SK-N-MC (cell line): ENCODE results near the gene PARD6B.
"Not testable (repeated sequence)": the region's sequence is repeated elsewhere in the genome, so short reads cannot be mapped to it uniquely, and the experiment has no call there.

Experiments used
- DNase-seq: peaks from one replicate; pipeline ENCODE4 v3.0.0-alpha.2; 2011; ENCODE audit warnings: low read depth, low spot score
- H3K27ac ChIP-seq: fragments of 200-600 bp; sonication (generic); 2 replicates; pipeline ENCODE4 v1.5.1; 2016; ENCODE audit warnings: mixed run types
- H3K36me3 ChIP-seq: fragments of 200-600 bp; sonication (generic); 2 replicates; pipeline ENCODE4 v1.6.1; 2017; ENCODE audit warnings: antibody characterized with exemption, low read length, mixed read lengths; ENCODE audit not compliant: insufficient read depth
- H3K4me3 ChIP-seq: fragments of 200-600 bp; sonication (generic); 2 replicates; pipeline ENCODE4 v1.5.1; 2016
- H3K9ac ChIP-seq: fragments of 200-600 bp; sonication (generic); 2 replicates; pipeline ENCODE4 v1.8.0; 2017; ENCODE audit warnings: mixed run types, mixed read lengths; ENCODE audit not compliant: insufficient read length
- H3K9me3 ChIP-seq: fragments of 200-600 bp; sonication (generic); 2 replicates; pipeline ENCODE4 v1.6.1; 2017; ENCODE audit warnings: low read depth, mild to moderate bottlenecking, antibody characterized with exemption, low read length, moderate library complexity, mixed read lengths
- EZH2 ChIP-seq: fragments of 200-600 bp; sonication (generic); IDR thresholded peaks from one replicate; pipeline ENCODE4 v1.6.1; 2017; ENCODE audit warnings: antibody characterized with exemption
- FOXP2 ChIP-seq: optimal IDR thresholded peaks from 2 replicates; pipeline ENCODE3; 2011; ENCODE audit warnings: mild to moderate bottlenecking, moderate library complexity; ENCODE audit not compliant: insufficient read depth; ENCODE audit errors: extremely low read length, control extremely low read depth
- POLR2AphosphoS5 ChIP-seq: IDR thresholded peaks from 2 replicates; pipeline ENCODE4 v1.6.1; 2012; ENCODE audit warnings: mild to moderate bottlenecking, low read depth, low read length, borderline replicate concordance

Gene PARD6B

GRCh38 chr20:50772420-50773185 lies 41.2 kb downstream of the PARD6B start:
- H3K4me3 ChIP-seq: no peak overlapping the region
- no peaks in the 10 kb centered on the region for H3K36me3 ChIP-seq
- DNase-seq: no peak
- H3K27ac ChIP-seq: peak overlapping the region; percentile 75
- no peaks in the 10 kb centered on the region for H3K9me3 ChIP-seq
- H3K9ac ChIP-seq: no peak overlapping the region
- TF ChIP-seq FOXP2 (no peak), POLR2AphosphoS5 (no peak), EZH2 (no peak)

GRCh38 chr20:50774515-50774914 lies 43.1 kb downstream of the PARD6B start:
- no peak for DNase-seq
- Histone ChIP-seq H3K9ac (no peak overlapping the region), H3K27ac (peak overlapping the region; percentile 88), H3K36me3 (no peaks in the 10 kb centered on the region), H3K9me3 (no peaks in the 10 kb centered on the region), H3K4me3 (no peak overlapping the region)
- TF ChIP-seq POLR2AphosphoS5: no peak
- no peak for TF ChIP-seq EZH2
- TF ChIP-seq FOXP2: no peak

DNA sequence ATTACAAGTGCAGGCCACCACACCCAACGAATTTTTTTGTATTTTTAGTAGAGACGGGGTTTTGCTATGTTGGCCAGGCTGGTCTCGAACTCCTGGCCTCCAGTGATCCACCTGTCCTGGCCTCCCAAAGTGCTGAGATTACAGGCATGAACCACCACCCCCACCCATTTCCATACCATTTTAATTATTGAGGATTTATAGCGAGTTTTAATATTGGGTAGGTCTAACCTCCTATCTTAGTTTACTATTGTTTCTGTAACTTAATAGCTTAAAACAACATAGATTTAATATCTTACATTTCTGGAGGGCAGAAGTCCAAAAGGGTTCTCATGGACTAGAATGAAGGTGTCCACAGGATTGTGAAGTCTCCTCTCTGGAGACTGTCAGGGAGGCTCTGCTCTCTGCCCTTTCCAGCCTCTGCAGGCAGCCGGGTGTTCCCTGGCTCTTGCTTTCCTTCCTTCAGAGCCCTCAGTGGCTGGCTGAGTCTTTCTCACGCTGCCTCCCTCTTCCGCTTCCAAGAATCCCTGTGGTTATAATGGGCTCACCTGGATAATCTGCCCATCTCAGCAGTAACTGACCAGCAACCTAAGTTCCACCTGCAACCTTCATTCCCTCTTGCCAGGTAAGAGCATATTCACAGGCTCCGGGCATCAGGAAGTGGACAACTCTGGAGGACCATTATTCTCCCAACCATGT lies 44.9 kb downstream of the PARD6B start:
- DNase-seq: no peak
- no peaks in the 10 kb centered on the region for H3K9me3 ChIP-seq
- H3K9ac ChIP-seq: peak overlapping the region; percentile 70
- no peaks in the 10 kb centered on the region for H3K36me3 ChIP-seq
- H3K27ac ChIP-seq: peak overlapping the region; percentile 99
- TF ChIP-seq FOXP2: no peak
- no peak for TF ChIP-seq EZH2
- TF ChIP-seq POLR2AphosphoS5: no peak
- no peak overlapping the region for H3K4me3 ChIP-seq

- TF ChIP-seq EZH2 (no peak), POLR2AphosphoS5 (peak; percentile 39; the same call in 1 of the 2 replicates)
Observed at GRCh38 chr20:50777373-50777772, 46.0 kb downstream of the PARD6B start.

GRCh38 chr20:50778994-50779393 lies 47.6 kb downstream of the PARD6B start:
- H3K4me3 ChIP-seq, H3K36me3 ChIP-seq: not testable (repeated sequence)

More at GRCh38 chr20:50777373-50777772, 46.0 kb downstream of the PARD6B start:
- H3K9ac ChIP-seq: peak overlapping the region; percentile 66
- H3K27ac ChIP-seq: peak overlapping the region; percentile 99
- H3K9me3 ChIP-seq: no peaks in the 10 kb centered on the region
- no peaks in the 10 kb centered on the region for H3K36me3 ChIP-seq
- peak; percentile 90 for DNase-seq
- peak overlapping the region; percentile 58 for H3K4me3 ChIP-seq

DNA sequence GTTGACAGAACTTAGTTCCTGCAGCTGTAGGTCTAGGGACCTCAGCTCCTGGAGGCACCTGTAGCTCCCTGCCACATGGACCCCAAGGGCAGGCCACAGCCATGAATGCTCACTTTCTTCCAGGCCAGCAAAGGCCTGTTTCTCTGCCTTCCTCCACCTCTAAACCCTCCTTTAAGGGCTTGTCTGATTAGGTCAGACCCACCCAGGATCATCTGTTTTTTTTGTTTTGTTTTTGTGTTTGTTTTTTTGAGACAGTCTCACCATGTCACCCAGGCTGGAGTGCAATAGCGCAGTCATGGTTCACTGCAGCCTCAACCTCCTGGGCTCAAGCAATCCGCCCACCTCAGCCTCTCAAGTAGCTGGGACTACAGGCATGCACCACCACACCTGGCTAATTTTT lies 52.0 kb downstream of the PARD6B start:
- Histone ChIP-seq H3K36me3 (no peaks in the 10 kb centered on the region), H3K9ac (no peak overlapping the region), H3K27ac (0 out of 2 replicates have a peak overlapping the region, but pooled peaks have one; percentile 85), H3K9me3 (no peaks in the 10 kb centered on the region), H3K4me3 (no peak overlapping the region)
- DNase-seq: no peak
- TF ChIP-seq EZH2: no peak
- no peak for TF ChIP-seq POLR2AphosphoS5
- no peak for TF ChIP-seq FOXP2

More at GRCh38 chr20:50778994-50779393, 47.6 kb downstream of the PARD6B start:
- not testable (repeated sequence) for H3K9me3 ChIP-seq, H3K9ac ChIP-seq, DNase-seq
- H3K27ac ChIP-seq: peak overlapping the region; percentile 91

DNA sequence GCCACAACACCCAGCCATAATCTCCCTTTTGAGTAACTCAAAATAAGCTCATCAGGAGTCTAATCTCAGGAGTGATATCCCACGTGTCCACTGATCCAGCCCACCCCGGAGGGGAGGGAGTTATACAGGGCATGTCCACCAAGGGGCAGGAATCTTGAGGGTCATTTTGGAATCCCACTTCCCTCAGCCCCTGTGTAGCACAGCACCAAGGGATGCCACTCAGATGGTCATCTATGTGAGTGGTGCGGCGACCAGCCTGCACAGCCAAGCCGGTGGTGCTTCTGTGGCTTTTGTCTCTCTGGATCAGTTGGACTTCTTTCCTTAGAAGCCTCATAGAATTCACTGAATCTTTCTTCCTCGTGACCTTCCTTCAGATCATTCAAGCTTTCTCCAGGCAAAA lies 52.5 kb downstream of the PARD6B start:
- H3K36me3 ChIP-seq: no peaks in the 10 kb centered on the region
- TF ChIP-seq EZH2 (no peak), POLR2AphosphoS5 (no peak), FOXP2 (no peak)
- DNase-seq: no peak
- H3K9ac ChIP-seq: no peak overlapping the region
- H3K9me3 ChIP-seq: no peaks in the 10 kb centered on the region
- no peak overlapping the region for H3K4me3 ChIP-seq
- peak overlapping the region; percentile 85 for H3K27ac ChIP-seq

DNA sequence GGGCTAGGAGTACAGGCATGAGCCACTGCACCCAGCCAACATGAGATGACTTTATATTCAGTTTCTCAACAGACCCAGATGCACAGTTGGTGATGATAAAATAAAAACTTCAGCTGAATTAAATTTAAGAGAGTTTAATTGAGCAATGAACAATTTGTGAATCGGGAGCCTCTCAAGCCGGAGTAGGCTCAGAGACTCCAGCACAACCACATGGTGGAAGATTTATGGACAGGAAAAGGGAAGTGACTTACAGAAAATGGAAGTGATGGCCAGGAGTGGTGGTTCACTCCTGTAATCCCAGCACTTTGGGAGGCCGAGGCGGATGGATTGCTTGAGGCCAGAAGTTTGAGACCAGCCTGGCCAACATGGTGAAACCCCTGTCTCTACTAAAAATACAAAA lies 53.1 kb downstream of the PARD6B start:
- H3K4me3 ChIP-seq: no peak overlapping the region
- peak overlapping the region; percentile 85 for H3K27ac ChIP-seq
- no peaks in the 10 kb centered on the region for H3K9me3 ChIP-seq
- DNase-seq: no peak
- no peaks in the 10 kb centered on the region for H3K36me3 ChIP-seq
- TF ChIP-seq EZH2 (no peak), POLR2AphosphoS5 (peak; percentile 48; the same call in 1 of the 2 replicates)
- no peak overlapping the region for H3K9ac ChIP-seq

DNA sequence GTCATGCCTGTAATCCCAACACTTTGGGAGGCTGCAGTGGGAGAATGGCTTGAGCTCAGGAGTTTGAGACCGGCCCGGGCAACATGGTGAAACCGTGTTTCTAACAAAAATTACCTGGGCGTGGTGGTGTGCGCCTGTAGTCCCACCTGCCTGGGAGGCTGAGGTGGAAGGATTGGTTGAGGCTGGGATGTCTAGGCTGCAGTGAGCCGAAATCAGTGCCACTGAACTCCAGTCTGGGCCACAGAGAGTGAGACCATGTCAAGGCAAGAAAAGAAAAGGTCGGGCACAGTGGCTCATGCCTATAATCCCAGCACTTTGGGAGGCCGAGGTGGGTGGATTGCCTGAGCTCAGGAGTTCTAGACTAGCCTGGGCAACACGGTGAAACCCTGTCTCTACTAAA lies 55.3 kb downstream of the PARD6B start:
- Histone ChIP-seq H3K9me3 (no peaks in the 10 kb centered on the region), H3K4me3 (no peak overlapping the region), H3K36me3 (no peaks in the 10 kb centered on the region), H3K27ac (no peak overlapping the region), H3K9ac (no peak overlapping the region)
- DNase-seq: no peak
- TF ChIP-seq FOXP2 (no peak), POLR2AphosphoS5 (no peak), EZH2 (no peak)
